Type B pancreatic cell (in vitro differentiated cells): ENCODE data around the gene EMP1. TPM values are rescaled to one million over a fixed set of nuclear protein-coding genes. Genes with fewer than 3 reads are reported as not detected.

ENCODE experiments used
- DNase-seq: peaks from one replicate; pipeline ENCODE4 v3.0.0; 2021; ENCODE audit warnings: mixed read lengths; ENCODE audit not compliant: unreplicated experiment; ENCODE audit errors: extremely low spot score
- H3K27ac Mint-ChIP-seq: 2 replicates; pipeline ENCODE4 v1.8.0; 2021; ENCODE audit warnings: mild to moderate bottlenecking, mixed read lengths
- H3K27me3 Mint-ChIP-seq: 2 replicates; pipeline ENCODE4 v1.8.0; 2021; ENCODE audit warnings: mixed read lengths
- H3K36me3 Mint-ChIP-seq: 2 replicates; pipeline ENCODE4 v1.8.0; 2021; ENCODE audit warnings: mixed read lengths
- H3K4me1 Mint-ChIP-seq: one replicate; pipeline ENCODE4 v1.8.0; 2021; ENCODE audit warnings: mixed read lengths; ENCODE audit not compliant: unreplicated experiment
- H3K4me3 Mint-ChIP-seq: 2 replicates; pipeline ENCODE4 v1.8.0; 2021; ENCODE audit warnings: mild to moderate bottlenecking, mixed read lengths
- H3K9me3 Mint-ChIP-seq: 2 replicates; pipeline ENCODE4 v1.8.0; 2021; ENCODE audit warnings: mixed read lengths
- CTCF ChIP-seq: fragments of 200-600 bp; sonication (generic); conservative IDR thresholded peaks from 2 replicates; pipeline ENCODE4 v1.5.0; 2021; ENCODE audit warnings: antibody characterized with exemption, mild to moderate bottlenecking
- total RNA-seq: library from RNA; stranded (reverse); gene quantifications from 2 replicates; pipeline ENCODE4 v1.2.1, GENCODE V29; 2021; ENCODE audit warnings: low replicate concordance

Gene EMP1
- total RNA-seq, 1 donor from 2014 or later = 340 TPM

- H3K27ac Mint-ChIP-seq = peak overlapping the region; percentile 99
- peak overlapping the region; percentile 77 for H3K4me3 Mint-ChIP-seq
- peaks cover 6% of the 10 kb centered on the region for H3K27me3 Mint-ChIP-seq
- peaks cover 4% of the 10 kb centered on the region for H3K9me3 Mint-ChIP-seq
- no peak for TF ChIP-seq CTCF
- no peaks in the 10 kb centered on the region for H3K36me3 Mint-ChIP-seq
- H3K4me1 Mint-ChIP-seq = peaks cover 31% of the 10 kb centered on the region
- no peak for DNase-seq
These were observed 21.0 kb upstream of the EMP1 start for GRCh38 chr12:13175499-13175898.

- Mint-ChIP-seq H3K27me3 (peaks cover 6% of the 10 kb centered on the region), H3K4me3 (peak overlapping the region; percentile 62), H3K36me3 (no peaks in the 10 kb centered on the region), H3K27ac (peak overlapping the region; percentile 99), H3K4me1 (peaks cover 31% of the 10 kb centered on the region), H3K9me3 (peaks cover 4% of the 10 kb centered on the region)
- TF ChIP-seq CTCF = no peak
- no peak for DNase-seq
These were observed 20.3 kb upstream of the EMP1 start for GRCh38 chr12:13176256-13176655.

DNA sequence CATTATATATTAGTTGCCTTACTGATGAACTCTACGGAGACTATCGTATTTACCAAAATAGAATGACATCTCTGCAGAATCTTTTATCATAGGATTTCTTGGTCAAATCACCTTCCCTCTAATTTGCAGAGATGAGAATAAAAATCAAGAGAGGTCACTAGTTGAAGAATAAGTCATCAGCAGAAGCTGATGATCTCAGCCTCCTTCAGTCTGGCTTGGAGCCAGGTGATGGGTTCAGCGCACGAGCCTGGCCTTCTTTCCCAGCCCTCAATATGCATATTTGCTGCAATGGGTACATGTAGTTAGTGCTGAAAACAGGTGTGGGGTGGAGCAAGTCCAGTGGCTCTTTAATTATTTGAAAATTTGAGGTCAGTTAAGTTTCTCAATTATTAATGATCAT lies 19.2 kb upstream of the EMP1 start:
- TF ChIP-seq CTCF = no peak
- H3K27me3 Mint-ChIP-seq = peaks cover 6% of the 10 kb centered on the region
- H3K4me1 Mint-ChIP-seq = peaks cover 31% of the 10 kb centered on the region
- H3K36me3 Mint-ChIP-seq = no peaks in the 10 kb centered on the region
- no peak for DNase-seq
- no peak overlapping the region for H3K4me3 Mint-ChIP-seq
- H3K9me3 Mint-ChIP-seq = peaks cover 4% of the 10 kb centered on the region
- H3K27ac Mint-ChIP-seq = peak overlapping the region; percentile 62

DNA sequence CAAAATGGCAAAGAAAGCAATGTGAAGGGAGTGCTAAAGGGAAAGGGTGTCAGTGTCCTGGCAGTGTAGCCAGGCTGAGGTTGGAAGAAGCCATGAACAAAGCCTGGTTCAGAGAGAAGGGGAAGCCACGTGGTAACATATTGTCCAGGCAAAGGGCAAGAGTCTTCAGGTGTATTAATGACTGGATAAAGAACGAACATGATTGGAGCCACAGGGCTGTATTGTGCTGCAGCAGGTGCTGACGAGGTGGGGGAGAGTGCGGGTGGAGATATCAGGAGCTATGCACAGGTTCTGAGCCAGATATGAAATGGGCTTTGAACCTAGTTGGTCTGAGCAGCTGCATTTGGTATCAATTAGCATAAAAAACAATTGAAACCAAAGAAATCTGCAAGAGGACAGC lies 18.6 kb upstream of the EMP1 start:
- H3K27ac Mint-ChIP-seq = peak overlapping the region; percentile 62
- no peaks in the 10 kb centered on the region for H3K36me3 Mint-ChIP-seq

DNA sequence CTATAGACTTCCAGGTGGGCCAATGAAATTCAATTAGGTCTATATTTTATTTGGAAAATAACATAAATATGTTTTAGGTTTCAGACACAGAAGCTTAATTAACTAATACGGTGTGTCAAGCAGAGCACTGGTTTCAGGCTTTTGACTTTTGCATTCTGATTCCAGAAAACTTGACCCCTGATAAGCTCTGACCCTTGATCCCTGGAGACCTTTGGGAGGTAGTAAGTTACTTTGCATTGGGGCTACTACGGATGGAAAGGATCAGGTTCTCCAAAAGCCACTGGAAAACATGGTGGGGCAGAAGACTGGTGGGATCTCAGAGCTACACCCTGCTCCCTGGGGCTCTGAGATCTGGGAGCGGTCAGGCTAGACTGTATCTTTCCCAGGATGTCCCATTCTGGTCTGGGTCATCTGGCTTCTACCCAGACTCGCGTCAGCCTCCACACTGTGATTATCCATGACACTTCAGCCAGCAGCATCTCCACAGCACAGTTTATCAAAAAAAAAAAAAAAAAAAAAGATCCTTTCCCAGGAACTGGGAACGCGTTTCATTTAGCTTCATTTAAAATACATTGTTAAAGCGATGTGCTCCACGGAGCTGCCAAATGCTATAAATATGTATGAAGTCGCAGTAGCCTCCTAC lies 17.8 kb upstream of the EMP1 start:
- no peak for TF ChIP-seq CTCF
- Mint-ChIP-seq H3K4me3 (no peak overlapping the region), H3K4me1 (peaks cover 19% of the 10 kb centered on the region), H3K36me3 (no peaks in the 10 kb centered on the region), H3K27ac (peak overlapping the region; percentile 91), H3K9me3 (peaks cover 4% of the 10 kb centered on the region), H3K27me3 (peaks cover 6% of the 10 kb centered on the region)
- DNase-seq = no peak

More for the DNA sequence above, 18.6 kb upstream of the EMP1 start:
- Mint-ChIP-seq H3K27me3 (peaks cover 6% of the 10 kb centered on the region), H3K4me3 (peak overlapping the region; percentile 7), H3K9me3 (peaks cover 4% of the 10 kb centered on the region), H3K4me1 (peaks cover 26% of the 10 kb centered on the region)
- no peak for TF ChIP-seq CTCF
- DNase-seq = no peak
